IMR-90 (cell line): Measurements from ENCODE around the gene CDC42BPA. TPM values are rescaled to one million over a fixed set of nuclear protein-coding genes. Genes with fewer than 3 reads are reported as not detected.

ENCODE experiments used
- ATAC-seq: fragments of 200-7000 bp; cut with Tn5 transposase; 2 replicates; pipeline ENCODE4 v1.9.1; 2020; ENCODE audit warnings: low read depth, mild to moderate bottlenecking, moderate library complexity
- BruUV-seq: library from RNA; stranded (reverse); fragments of 400-500 nt; replicated peaks from 2 replicates; lab custom pipeline; 2021; lab: Mats Ljungman, UMichigan
- CTCF ChIA-PET: fragments of 300-600 bp; formaldehyde crosslinking; extraction: SDS; loops from one replicate; lab custom pipeline; 2021; ENCODE audit warnings: antibody characterized with exemption; lab: Yijun Ruan, JAX
- POLR2A ChIA-PET: fragments of 300-600 bp; sonication (Branson Sonifier 250); formaldehyde crosslinking; loops from one replicate; lab custom pipeline; 2022; ENCODE audit warnings: antibody characterized with exemption; ENCODE audit not compliant: unreplicated experiment; lab: Charles Lee
- DNase-seq: peaks from one replicate; pipeline ENCODE4 v3.0.0; 2013
- H2AFZ ChIP-seq: replicated peaks from 2 replicates; pipeline ENCODE3; 2013; ENCODE audit warnings: low read length, mild to moderate bottlenecking; ENCODE audit not compliant: poor library complexity
- H2AK5ac ChIP-seq: 2 replicates; pipeline ENCODE4 v1.6.1; 2013; ENCODE audit warnings: low read depth, low read length, inconsistent platforms
- H2AK9ac ChIP-seq: replicated peaks from 2 replicates; pipeline ENCODE3; 2013; ENCODE audit warnings: mild to moderate bottlenecking, low read depth, low read length, moderate library complexity; ENCODE audit not compliant: poor library complexity
- H2BK120ac ChIP-seq: 2 replicates; pipeline ENCODE4 v1.6.1; 2013; ENCODE audit warnings: low read depth, low read length, inconsistent platforms
- H2BK15ac ChIP-seq: 3 replicates; pipeline ENCODE4 v1.6.1; 2013; ENCODE audit warnings: low read depth, low read length, inconsistent platforms
- H2BK20ac ChIP-seq: 2 replicates; pipeline ENCODE4 v1.6.1; 2013; ENCODE audit warnings: low read depth, mild to moderate bottlenecking, inconsistent platforms, low read length, moderate library complexity
- H2BK5ac ChIP-seq: 2 replicates; pipeline ENCODE4 v1.6.1; 2013; ENCODE audit warnings: mild to moderate bottlenecking, low read depth, low read length, inconsistent platforms; ENCODE audit not compliant: poor library complexity, severe bottlenecking
- H3K14ac ChIP-seq: replicated peaks from 2 replicates; pipeline ENCODE4 v1.6.1; 2013; ENCODE audit warnings: low read depth, low read length, inconsistent platforms
- H3K18ac ChIP-seq: 2 replicates; pipeline ENCODE4 v1.6.1; 2013; ENCODE audit warnings: low read depth, low read length, control low read depth
- H3K23ac ChIP-seq: 2 replicates; pipeline ENCODE4 v1.6.1; 2013; ENCODE audit warnings: low read depth, low read length, inconsistent platforms
- H3K27ac ChIP-seq: 2 replicates; pipeline ENCODE4 v1.5.1; 2013; ENCODE audit warnings: mild to moderate bottlenecking, control low read depth, low read length; ENCODE audit not compliant: insufficient read depth
- H3K27me3 ChIP-seq: 2 replicates; pipeline ENCODE4 v1.6.1; 2013; ENCODE audit warnings: low read length; ENCODE audit not compliant: control insufficient read depth, insufficient read depth
- H3K36me3 ChIP-seq: 2 replicates; pipeline ENCODE4 v1.6.1; 2013; ENCODE audit warnings: low read length, mixed read lengths; ENCODE audit not compliant: control insufficient read depth, insufficient read depth
- H3K4ac ChIP-seq: 2 replicates; pipeline ENCODE4 v1.6.1; 2013; ENCODE audit warnings: low read depth, low read length, inconsistent platforms
- H3K4me1 ChIP-seq: 2 replicates; pipeline ENCODE4 v1.6.1; 2013; ENCODE audit warnings: low read length, mixed read lengths; ENCODE audit not compliant: control insufficient read depth, insufficient read depth
- H3K4me2 ChIP-seq: 2 replicates; pipeline ENCODE4 v1.6.1; 2013; ENCODE audit warnings: low read depth, mild to moderate bottlenecking, control low read depth, low read length, moderate library complexity
- H3K4me3 ChIP-seq: 2 replicates; pipeline ENCODE4 v1.5.1; 2013; ENCODE audit warnings: low read depth, mild to moderate bottlenecking, control low read depth, low read length, moderate library complexity; ENCODE audit not compliant: insufficient read depth
- H3K56ac ChIP-seq: 2 replicates; pipeline ENCODE4 v1.6.1; 2013; ENCODE audit warnings: low read length, inconsistent platforms; ENCODE audit not compliant: insufficient read depth; ENCODE audit errors: extremely low read depth
- H3K79me1 ChIP-seq, 2 experiments: 2 replicates each; pipeline ENCODE4 v1.6.1; 2013; ENCODE audit warnings: low read length in 2 of 2, inconsistent platforms in 1 of 2, low read depth in 1 of 2
- H3K9ac ChIP-seq: 2 replicates; pipeline ENCODE4 v1.6.1; 2013; ENCODE audit warnings: low read depth, low read length, control low read depth
- H3K9me1 ChIP-seq: 2 replicates; pipeline ENCODE4 v1.6.1; 2013; ENCODE audit warnings: low read length, inconsistent platforms; ENCODE audit not compliant: insufficient read depth
- H3K9me3 ChIP-seq: 2 replicates; pipeline ENCODE4 v1.6.1; 2013; ENCODE audit warnings: low read length; ENCODE audit not compliant: control insufficient read depth, insufficient read depth
- H4K20me1 ChIP-seq: 2 replicates; pipeline ENCODE4 v1.6.1; 2013; ENCODE audit warnings: low read length, inconsistent platforms; ENCODE audit not compliant: insufficient read depth
- H4K5ac ChIP-seq: 2 replicates; pipeline ENCODE4 v1.6.1; 2013; ENCODE audit warnings: mild to moderate bottlenecking, low read depth, low read length, control low read depth
- H4K8ac ChIP-seq, 2 experiments: 2 replicates each; pipeline ENCODE4 v1.6.1; 2013; ENCODE audit warnings: low read depth in 2 of 2, low read length in 2 of 2, control low read depth in 1 of 2, inconsistent platforms in 1 of 2
- H4K91ac ChIP-seq: 2 replicates; pipeline ENCODE4 v1.6.1; 2013; ENCODE audit warnings: low read depth, low read length, inconsistent platforms; ENCODE audit not compliant: insufficient read depth
- BHLHE40 ChIP-seq: fragments of 150-350 bp; IDR thresholded peaks from 2 replicates; pipeline ENCODE4 v1.6.1; 2016; ENCODE audit warnings: mild to moderate bottlenecking, low read depth, low read length
- CEBPB ChIP-seq: IDR thresholded peaks from 2 replicates; pipeline ENCODE4 v1.6.1; 2012; ENCODE audit warnings: low read depth, low read length, improper control_type of control experiment
- CHD1 ChIP-seq: IDR thresholded peaks from 2 replicates; pipeline ENCODE4 v1.6.1; 2012; ENCODE audit warnings: low read depth, low read length, improper control_type of control experiment
- CTCF ChIP-seq: conservative IDR thresholded peaks from 2 replicates; pipeline ENCODE4 v1.5.1; 2012; ENCODE audit warnings: mild to moderate bottlenecking, low read depth, low read length, improper control_type of control experiment
- ELK1 ChIP-seq: fragments of 150-350 bp; IDR thresholded peaks from 2 replicates; pipeline ENCODE4 v1.6.1; 2016; ENCODE audit warnings: low read depth, mild to moderate bottlenecking, low read length, moderate library complexity, borderline replicate concordance
- FOS ChIP-seq: fragments of 150-350 bp; IDR thresholded peaks from 2 replicates; pipeline ENCODE4 v1.6.1; 2016; ENCODE audit warnings: low read depth, low read length
- MAFK ChIP-seq: IDR thresholded peaks from 2 replicates; pipeline ENCODE4 v1.6.1; 2012; ENCODE audit warnings: low read depth, low read length, improper control_type of control experiment
- MAZ ChIP-seq: IDR thresholded peaks from 2 replicates; pipeline ENCODE4 v1.6.1; 2012; ENCODE audit warnings: low read depth, mild to moderate bottlenecking, low read length, improper control_type of control experiment, moderate library complexity, borderline replicate concordance
- MXI1 ChIP-seq: IDR thresholded peaks from 2 replicates; pipeline ENCODE4 v1.6.1; 2012; ENCODE audit warnings: low read depth, mild to moderate bottlenecking, low read length, moderate library complexity, borderline replicate concordance
- NFE2L2 ChIP-seq: fragments of 150-350 bp; IDR thresholded peaks from 2 replicates; pipeline ENCODE4 v1.6.1; 2016; ENCODE audit warnings: low read depth, mild to moderate bottlenecking, low read length
- POLR2A ChIP-seq: IDR thresholded peaks from 2 replicates; pipeline ENCODE4 v1.6.1; 2012; ENCODE audit warnings: mild to moderate bottlenecking, low read depth, low read length
- RAD21 ChIP-seq: IDR thresholded peaks from 2 replicates; pipeline ENCODE4 v1.6.1; 2012; ENCODE audit warnings: low read length, improper control_type of control experiment
- RCOR1 ChIP-seq: IDR thresholded peaks from 2 replicates; pipeline ENCODE4 v1.6.1; 2012; ENCODE audit warnings: mild to moderate bottlenecking, low read length, improper control_type of control experiment; ENCODE audit not compliant: insufficient replicate concordance
- RFX5 ChIP-seq: IDR thresholded peaks from 2 replicates; pipeline ENCODE4 v1.8.0; 2012; ENCODE audit warnings: low read depth, mild to moderate bottlenecking, low read length, moderate library complexity
- SMC3 ChIP-seq: fragments of 150-350 bp; IDR thresholded peaks from 2 replicates; pipeline ENCODE4 v1.6.1; 2016; ENCODE audit warnings: low read depth, mild to moderate bottlenecking, antibody characterized with exemption, low read length, moderate library complexity
- USF2 ChIP-seq: fragments of 150-350 bp; IDR thresholded peaks from 2 replicates; pipeline ENCODE4 v1.6.1; 2017; ENCODE audit warnings: mild to moderate bottlenecking, antibody characterized with exemption, low read length, low read depth
- WGBS, 2 experiments: methylation state at CpG; one replicate each; pipeline versions ENCODE4 v1.1.5 to v1.1.7; 2013; ENCODE audit warnings: missing lambda C conversion rate in 2 of 2; ENCODE audit not compliant: insufficient read length in 1 of 2; ENCODE audit errors: extremely low coverage in 2 of 2; 5-methylcytosine and 5-hydroxymethylcytosine counted together
- dilution Hi-C: fragments of 300-500 bp; cut with HindIII; formaldehyde crosslinking; loops from one replicate; pipeline ENCODE4 v1.14.3; 2018; ENCODE audit warnings: low sequenced_read_pairs; ENCODE audit not compliant: unreplicated experiment
- in situ Hi-C: fragments of 300-500 bp; cut with MboI; formaldehyde crosslinking; loops from 3 replicates; pipeline ENCODE4 v1.14.3; 2019; ENCODE audit warnings: low sequenced_read_pairs, inconsistent platforms, mixed read lengths
- intact Hi-C: fragments of 100-400 bp; cut with micrococcal nuclease; formaldehyde crosslinking; loops from 2 replicates; pipeline ENCODE4 v1.10.0; 2022
- polyA plus RNA-seq, 3 experiments: library from polyadenylated mRNA; depleted of rRNA; stranded (reverse); fragments of >200 nt; gene quantifications; 2 replicates each; pipeline ENCODE4 v1.2.3, GENCODE V29; 2012; ENCODE audit warnings: low replicate concordance in 1 of 3
- total RNA-seq: library from RNA; depleted of rRNA; stranded (reverse); fragments of >200 nt; gene quantifications from 2 replicates; pipeline ENCODE4 v1.2.3, GENCODE V29; 2012

CDC42BPA gene
- total and polyA plus RNA-seq, 2 of the 4 experiments (the other 2 are of a cell fraction): 9.4 to 27.8 TPM

GRCh38 chr1:226945858-226946245 is 372.4 kb downstream of the CDC42BPA start:
- Histone ChIP-seq H2BK20ac (no peak overlapping the region), H4K91ac (no peak overlapping the region), H2AK9ac (no peak overlapping the region), H3K4me1 (peaks cover 4% of the 10 kb centered on the region; the same call in 1 of the 2 replicates), H4K8ac (no peak overlapping the region), H3K27ac (no peak overlapping the region), H2BK120ac (no peak overlapping the region), H3K27me3 (no peaks in the 10 kb centered on the region), H3K18ac (no peak overlapping the region), H3K4me2 (no peak overlapping the region), H3K14ac (no peak overlapping the region), H4K5ac (no peak overlapping the region), H3K9me1 (no peaks in the 10 kb centered on the region; the same call in 1 of the 2 replicates), H3K9me3 (no peaks in the 10 kb centered on the region), H2BK15ac (no peak overlapping the region), H3K23ac (no peak overlapping the region), H2AK5ac (no peak overlapping the region), H4K20me1 (no peaks in the 10 kb centered on the region), H3K36me3 (no peaks in the 10 kb centered on the region), H2AFZ (no peak overlapping the region), H3K9ac (no peak overlapping the region), H3K4ac (no peak overlapping the region), H3K56ac (no peak overlapping the region), H2BK5ac (no peak overlapping the region), H3K4me3 (no peak overlapping the region), H3K79me1 (no peaks in the 10 kb centered on the region; a peak in 1 of 4 replicates)
- dilution Hi-C loops (no loop called here), intact Hi-C loops (no loop called here), in situ Hi-C loops (no loop called here)
- BruUV-seq: no TSS peak
- POLR2A ChIA-PET: no interaction called here
- DNase-seq (no peak), ATAC-seq (no peak)
- 66% methylated on average over 3 of the region's 8 CpGs; no CpG with 5 or more reads in 1 of the 2 experiments for WGBS, 2 experiments
- CTCF ChIA-PET: no interaction called here
- TF ChIP-seq POLR2A (no peak), CEBPB (no peak), RAD21 (no peak), NFE2L2 (no peak), USF2 (no peak), CHD1 (no peak), MAZ (no peak), FOS (no peak), BHLHE40 (no peak), SMC3 (no peak), ELK1 (no peak), RFX5 (no peak), CTCF (no peak), MAFK (no peak), MXI1 (no peak), RCOR1 (no peak)
